ENCODE results near the gene SRGAP1. TPM values are rescaled to one million over a fixed set of nuclear protein-coding genes. Genes with fewer than 3 reads are reported as not detected.
"Not testable (repeated sequence)": the region's sequence is repeated elsewhere in the genome, so short reads cannot be mapped to it uniquely, and the experiment has no call there.

Gene SRGAP1
- total and polyA plus RNA-seq, 7 donors = 0.23 to 5.1 (median 1.5) TPM

DNA sequence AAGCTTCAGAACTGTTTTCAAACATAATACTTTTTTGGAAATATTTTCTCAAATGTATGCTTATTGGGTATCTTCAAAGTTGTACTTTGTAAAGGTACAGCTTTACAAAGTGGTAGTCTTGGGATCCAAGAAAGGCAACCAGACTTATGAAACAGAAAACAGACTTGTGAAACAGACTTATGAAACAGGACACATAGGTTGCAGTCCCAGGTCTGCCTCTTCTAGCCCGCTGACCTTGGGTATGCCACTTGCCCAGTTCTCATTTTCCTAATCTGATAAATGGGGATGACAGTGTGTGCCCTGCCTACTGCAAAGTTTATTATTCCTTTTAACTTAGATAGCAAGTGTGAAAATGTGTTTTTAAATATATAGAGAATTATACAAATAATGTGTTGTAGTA lies 263.3 kb downstream of the SRGAP1 start:
- ATAC-seq (no peak), DNase-seq (no peak)
- Histone ChIP-seq H3K27ac (no peak overlapping the region), H3K4me3 (no peak overlapping the region), H3K9me3 (no peaks in the 10 kb centered on the region), H3K36me3 (ENCODE audit: insufficient read depth in 1 of 2, low read depth in 1 of 2) (peaks cover 0 to 3% of the 10 kb centered on the region in 2 donors), H3K27me3 (ENCODE audit: insufficient read depth in 3 of 3, low read length in 2 of 3) (no peaks in the 10 kb centered on the region), H3K4me1 (peaks cover 12% of the 10 kb centered on the region)
- TF ChIP-seq CTCF (IDR thresholded peaks at IDR 0.05) = no peak
- intact Hi-C loops (cut with DNase I) = loop anchor here in 1 of 2 donors (5.0 kb wide), 2 partner anchors 70 to 265 kb away; partner anchors contain the start of gene SRGAP1
- WGBS, 3 donors = 97 to 100% (median 100%) methylated on average over 1 of the region's 1 CpG

DNA sequence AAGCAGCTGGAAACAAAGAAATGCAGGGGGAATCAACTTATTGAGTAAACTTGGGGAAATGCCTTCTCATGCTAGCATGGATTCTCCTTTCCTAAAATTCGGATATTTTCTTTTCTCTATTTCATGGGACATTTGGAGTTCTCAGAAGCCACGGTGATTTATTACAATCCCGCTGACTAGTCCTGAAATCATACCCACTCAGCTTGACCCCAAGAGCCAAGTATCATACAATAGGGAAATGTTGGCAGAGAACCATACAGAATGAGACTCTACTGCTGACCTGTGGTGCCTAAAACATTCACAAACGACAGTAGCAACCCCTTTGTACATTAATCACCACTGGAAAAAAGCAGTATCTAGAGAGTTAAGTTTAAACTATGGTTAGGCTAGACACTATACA lies 265.2 kb downstream of the SRGAP1 start:
- Histone ChIP-seq H3K4me3 (no peak overlapping the region), H3K4me1 (peaks cover 2% of the 10 kb centered on the region), H3K27ac (no peak overlapping the region), H3K36me3 (ENCODE audit: insufficient read depth in 1 of 2, low read depth in 1 of 2) (peaks cover 0 to 3% of the 10 kb centered on the region in 2 donors), H3K27me3 (ENCODE audit: insufficient read depth in 3 of 3, low read length in 2 of 3) (no peaks in the 10 kb centered on the region), H3K9me3 (no peaks in the 10 kb centered on the region)
- ATAC-seq (no peak), DNase-seq (no peak)
- 40 to 71% (median 56%) methylated on average over 4 of the region's 4 CpGs for WGBS, 3 donors
- no peak for TF ChIP-seq CTCF (IDR thresholded peaks at IDR 0.05)
- intact Hi-C loops (cut with DNase I) = loop anchor here in 1 of 2 donors (5.0 kb wide), 2 partner anchors 68 to 267 kb away; partner anchors contain the start of gene SRGAP1

DNA sequence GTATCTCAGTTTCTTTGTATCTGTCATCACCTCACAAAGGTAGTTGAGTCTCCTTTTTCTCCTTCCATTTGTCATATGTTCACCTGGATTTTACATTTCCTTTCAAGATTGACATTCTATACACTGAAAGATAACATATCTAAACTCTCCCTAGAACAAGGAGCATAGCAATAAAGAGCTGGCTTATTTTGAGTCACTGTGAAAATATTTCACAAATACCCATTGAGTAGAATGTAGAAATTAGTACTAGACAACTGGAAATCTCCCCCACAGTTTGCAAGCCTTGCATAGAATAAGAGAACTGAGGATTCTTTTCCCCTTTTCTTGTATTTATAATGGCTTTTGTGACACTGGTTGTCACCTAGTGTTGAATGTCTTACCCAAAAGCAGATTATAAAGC lies 266.4 kb downstream of the SRGAP1 start:
- DNase-seq (no peak), ATAC-seq (no peak)
- H3K27ac ChIP-seq = no peak overlapping the region
- H3K4me3 ChIP-seq = no peak overlapping the region
- peaks cover 0 to 3% of the 10 kb centered on the region in 2 donors for H3K36me3 ChIP-seq (ENCODE audit: insufficient read depth in 1 of 2, low read depth in 1 of 2)
- H3K4me1 ChIP-seq = no peaks in the 10 kb centered on the region
- no peaks in the 10 kb centered on the region for H3K9me3 ChIP-seq
- intact Hi-C loops (cut with DNase I) = no loop called here
- no peaks in the 10 kb centered on the region for H3K27me3 ChIP-seq (ENCODE audit: insufficient read depth in 3 of 3, low read length in 2 of 3)
- no peak for TF ChIP-seq CTCF (IDR thresholded peaks at IDR 0.05)

DNA sequence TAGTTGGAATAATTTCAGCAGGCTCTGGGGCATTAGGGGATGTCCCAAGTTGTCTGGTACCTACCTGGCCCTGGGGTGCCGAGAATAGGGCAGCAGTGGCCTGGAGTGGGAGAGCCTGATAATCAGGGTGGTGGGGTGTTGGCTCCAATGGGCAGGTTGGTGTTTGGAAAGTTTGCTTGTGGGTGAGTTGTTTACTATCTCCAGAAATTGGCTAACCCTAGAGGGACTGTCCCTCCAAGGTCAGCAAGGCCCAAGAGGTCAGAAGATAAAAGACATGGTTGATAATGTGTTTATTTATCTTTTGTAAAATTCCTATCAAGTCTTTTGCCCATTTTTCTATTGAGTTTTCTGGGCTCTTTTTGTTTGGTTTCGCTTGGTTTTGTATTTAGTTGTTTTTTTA lies 272.5 kb downstream of the SRGAP1 start:
- DNase-seq (no peak), ATAC-seq (no peak)
- Histone ChIP-seq H3K27me3 (ENCODE audit: insufficient read depth in 3 of 3, low read length in 2 of 3) (no peaks in the 10 kb centered on the region), H3K9me3 (no peaks in the 10 kb centered on the region), H3K27ac (no peak overlapping the region), H3K36me3 (ENCODE audit: insufficient read depth in 1 of 2, low read depth in 1 of 2) (no peaks in the 10 kb centered on the region), H3K4me1 (no peaks in the 10 kb centered on the region), H3K4me3 (no peak overlapping the region)
- WGBS, 3 donors = 91 to 96% (median 93%) methylated on average over 2 of the region's 2 CpGs
- intact Hi-C loops (cut with DNase I) = no loop called here
- no peak for TF ChIP-seq CTCF (IDR thresholded peaks at IDR 0.05)

GRCh38 chr12:64120568-64120967 lies 276.1 kb downstream of the SRGAP1 start:
- DNase-seq (no peak), ATAC-seq (no peak)
- no peak for TF ChIP-seq CTCF (IDR thresholded peaks at IDR 0.05)
- Histone ChIP-seq H3K36me3 (ENCODE audit: insufficient read depth in 1 of 2, low read depth in 1 of 2) (no peaks in the 10 kb centered on the region), H3K27ac (no peak overlapping the region), H3K4me1 (no peaks in the 10 kb centered on the region), H3K27me3 (ENCODE audit: insufficient read depth in 3 of 3, low read length in 2 of 3) (no peaks in the 10 kb centered on the region), H3K9me3 (no peaks in the 10 kb centered on the region), H3K4me3 (no peak overlapping the region)
- intact Hi-C loops (cut with DNase I) = no loop called here

- DNase-seq; H3K36me3 ChIP-seq (ENCODE audit: insufficient read depth in 1 of 2, low read depth in 1 of 2); H3K9me3 ChIP-seq; H3K27ac ChIP-seq; intact Hi-C loops (cut with DNase I); ATAC-seq; H3K4me1 ChIP-seq; H3K4me3 ChIP-seq; H3K27me3 ChIP-seq (ENCODE audit: insufficient read depth in 3 of 3, low read length in 2 of 3): not testable (repeated sequence)
- WGBS, 3 donors = 88 to 93% (median 93%) methylated on average over 3 of the region's 3 CpGs
Measured at GRCh38 chr12:64121086-64121485, 276.6 kb downstream of the SRGAP1 start.
